ENCODE results near the gene SRPK2.

The SRPK2 gene

GRCh38 chr7:105270117-105270516, 118.6 kb downstream of the SRPK2 start:
- TF ChIP-seq CTCF (IDR thresholded peaks at IDR 0.05): no peak

GRCh38 chr7:105269397-105269796, 119.3 kb downstream of the SRPK2 start:
- no peak for TF ChIP-seq CTCF (IDR thresholded peaks at IDR 0.05)

GRCh38 chr7:105268511-105269392, 120.0 kb downstream of the SRPK2 start:
- no peak for TF ChIP-seq CTCF (IDR thresholded peaks at IDR 0.05)

GRCh38 chr7:105268056-105268455, 120.7 kb downstream of the SRPK2 start:
- no peak for TF ChIP-seq CTCF (IDR thresholded peaks at IDR 0.05)

GRCh38 chr7:105267244-105267643, 121.5 kb downstream of the SRPK2 start:
- no peak for TF ChIP-seq CTCF (IDR thresholded peaks at IDR 0.05)

- TF ChIP-seq CTCF (IDR thresholded peaks at IDR 0.05): no peak
These were observed 124.0 kb downstream of the SRPK2 start for GRCh38 chr7:105264707-105265106.

GRCh38 chr7:105261689-105262088, 127.0 kb downstream of the SRPK2 start:
- TF ChIP-seq CTCF (IDR thresholded peaks at IDR 0.05): no peak
